Left hindlimb (tissue), 1 donor: ENCODE data around the gene RPL9.
"Not testable (repeated sequence)": the region's sequence is repeated elsewhere in the genome, so short reads cannot be mapped to it uniquely, and the experiment has no call there.

Experiments
- DNase-seq: peaks from one replicate; pipeline ENCODE4 v3.0.0-alpha.2; 2018

The RPL9 gene

GRCh38 chr4:39422247-39422646 is 36.5 kb downstream of the RPL9 start:
- no peak for DNase-seq

GRCh38 chr4:39415678-39416283 is 42.9 kb downstream of the RPL9 start:
- DNase-seq, result no peak

- DNase-seq, result not testable (repeated sequence)
These were observed 47.2 kb downstream of the RPL9 start for GRCh38 chr4:39411561-39411960.

- DNase-seq, result no peak
These were observed 48.3 kb downstream of the RPL9 start for GRCh38 chr4:39410415-39410814.

- no peak for DNase-seq
These were observed 51.2 kb downstream of the RPL9 start for GRCh38 chr4:39407584-39407885.

- DNase-seq, result no peak
These were observed 51.7 kb downstream of the RPL9 start, which contains the start of gene KLB for GRCh38 chr4:39406763-39407583. TSS of gene KLB (plus strand) at chr4:39406930. CDS start at chr4:39406950, 20 bp downstream.
